AG09319 (cell line): ENCODE data around the gene ATP8B2.
"Not testable (repeated sequence)": the region's sequence is repeated elsewhere in the genome, so short reads cannot be mapped to it uniquely, and the experiment has no call there.

Experiments
- DNase-seq: peaks from one replicate; pipeline ENCODE4 v3.0.0-alpha.2; 2010; ENCODE audit warnings: low read depth; ENCODE audit errors: extremely low read depth
- TF ChIP-seq, protein P1 (sequence below): IDR thresholded peaks from 2 replicates; pipeline ENCODE4 v1.5.1; 2011; ENCODE audit warnings: low read depth, mild to moderate bottlenecking, inconsistent platforms, low read length, moderate library complexity

The ATP8B2 gene

DNA sequence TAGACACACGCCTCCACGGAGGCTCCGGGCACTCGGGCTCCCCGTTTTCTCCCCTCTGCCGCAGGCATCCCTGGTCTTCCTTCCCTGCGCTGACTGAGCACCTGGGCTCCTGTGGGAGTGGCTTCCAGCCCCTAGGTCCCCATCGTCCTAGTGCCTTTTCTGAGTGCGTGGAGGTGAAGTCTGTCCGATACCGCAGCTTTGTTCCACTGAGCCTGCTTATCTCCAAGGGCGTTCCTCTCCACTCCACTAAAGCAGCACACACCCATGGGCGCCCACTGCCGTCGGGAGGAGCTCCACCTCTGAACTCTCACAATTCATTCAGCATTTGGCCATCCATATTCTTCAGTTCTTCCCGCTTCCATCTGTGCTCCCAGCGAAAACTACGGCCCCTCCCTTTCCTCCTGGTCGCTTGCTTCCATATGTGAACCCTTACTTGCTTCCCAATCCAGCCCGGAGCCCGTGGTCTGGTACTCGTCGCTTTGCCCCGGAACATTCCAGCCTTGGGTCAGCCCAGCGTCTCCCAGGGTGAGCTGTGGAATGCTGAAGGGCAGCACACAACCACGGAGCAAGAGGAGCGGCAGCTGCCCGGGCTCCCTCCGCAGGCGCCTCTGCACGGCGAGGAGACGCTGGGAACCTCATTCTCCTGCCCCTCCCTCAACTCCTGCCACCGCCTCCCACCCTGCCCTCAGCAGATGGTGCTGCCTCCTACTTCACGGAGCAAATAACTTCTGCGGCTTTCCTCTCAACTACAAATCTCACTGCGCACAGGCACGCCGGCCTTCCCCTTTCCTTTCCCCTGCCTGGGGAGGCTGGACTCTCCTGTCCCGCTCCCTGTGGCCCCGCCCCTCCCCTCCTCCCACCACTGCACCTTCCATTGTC, 27.5 kb downstream of the ATP8B2 start:
- no peak for DNase-seq
- TF ChIP-seq, protein P1, sequence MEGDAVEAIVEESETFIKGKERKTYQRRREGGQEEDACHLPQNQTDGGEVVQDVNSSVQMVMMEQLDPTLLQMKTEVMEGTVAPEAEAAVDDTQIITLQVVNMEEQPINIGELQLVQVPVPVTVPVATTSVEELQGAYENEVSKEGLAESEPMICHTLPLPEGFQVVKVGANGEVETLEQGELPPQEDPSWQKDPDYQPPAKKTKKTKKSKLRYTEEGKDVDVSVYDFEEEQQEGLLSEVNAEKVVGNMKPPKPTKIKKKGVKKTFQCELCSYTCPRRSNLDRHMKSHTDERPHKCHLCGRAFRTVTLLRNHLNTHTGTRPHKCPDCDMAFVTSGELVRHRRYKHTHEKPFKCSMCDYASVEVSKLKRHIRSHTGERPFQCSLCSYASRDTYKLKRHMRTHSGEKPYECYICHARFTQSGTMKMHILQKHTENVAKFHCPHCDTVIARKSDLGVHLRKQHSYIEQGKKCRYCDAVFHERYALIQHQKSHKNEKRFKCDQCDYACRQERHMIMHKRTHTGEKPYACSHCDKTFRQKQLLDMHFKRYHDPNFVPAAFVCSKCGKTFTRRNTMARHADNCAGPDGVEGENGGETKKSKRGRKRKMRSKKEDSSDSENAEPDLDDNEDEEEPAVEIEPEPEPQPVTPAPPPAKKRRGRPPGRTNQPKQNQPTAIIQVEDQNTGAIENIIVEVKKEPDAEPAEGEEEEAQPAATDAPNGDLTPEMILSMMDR = no peak; the same call in 1 of the 2 replicates

DNA sequence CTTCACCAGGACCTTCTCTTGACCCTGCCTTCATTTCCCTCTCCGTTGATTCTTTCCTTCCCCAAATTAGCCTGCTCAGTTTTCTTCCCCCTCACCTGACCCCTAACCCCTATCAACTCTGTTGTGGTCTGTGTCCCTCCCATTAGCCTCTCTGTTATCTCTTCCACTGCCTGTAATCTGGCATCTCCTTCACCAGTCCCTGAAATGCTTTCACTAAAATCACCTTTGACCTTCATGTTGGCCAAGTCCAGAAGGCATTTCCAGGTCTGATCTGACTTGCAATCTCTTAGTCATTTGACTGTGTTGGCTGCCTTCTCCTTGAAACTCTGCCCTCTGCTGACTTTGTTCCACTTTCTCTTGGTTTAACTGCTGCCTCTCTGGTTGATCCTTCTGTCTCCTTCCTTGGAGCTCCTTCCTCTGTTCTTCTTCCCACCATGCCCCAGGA, 28.2 kb downstream of the ATP8B2 start:
- TF ChIP-seq, protein P1 = peak; percentile 39
- DNase-seq = no peak

DNA sequence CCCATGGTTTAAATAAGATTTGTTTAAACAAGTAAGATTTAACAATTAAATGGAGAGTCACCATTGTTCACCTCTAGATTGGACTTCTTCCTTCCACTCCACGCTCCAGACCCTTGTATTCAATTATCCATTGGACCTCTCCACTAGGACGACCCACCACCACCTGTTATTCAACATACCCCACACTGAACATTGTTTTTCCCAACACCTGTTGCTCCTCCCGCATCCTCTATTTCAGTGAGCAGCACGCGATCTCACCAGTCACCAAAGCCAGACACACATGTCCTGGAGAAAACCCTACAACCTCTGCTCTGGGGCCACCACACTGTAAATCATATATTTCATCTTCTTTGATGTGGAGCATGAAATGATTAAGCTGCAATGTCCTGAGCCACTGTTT, 28.6 kb downstream of the ATP8B2 start:
- no peak for DNase-seq

DNA sequence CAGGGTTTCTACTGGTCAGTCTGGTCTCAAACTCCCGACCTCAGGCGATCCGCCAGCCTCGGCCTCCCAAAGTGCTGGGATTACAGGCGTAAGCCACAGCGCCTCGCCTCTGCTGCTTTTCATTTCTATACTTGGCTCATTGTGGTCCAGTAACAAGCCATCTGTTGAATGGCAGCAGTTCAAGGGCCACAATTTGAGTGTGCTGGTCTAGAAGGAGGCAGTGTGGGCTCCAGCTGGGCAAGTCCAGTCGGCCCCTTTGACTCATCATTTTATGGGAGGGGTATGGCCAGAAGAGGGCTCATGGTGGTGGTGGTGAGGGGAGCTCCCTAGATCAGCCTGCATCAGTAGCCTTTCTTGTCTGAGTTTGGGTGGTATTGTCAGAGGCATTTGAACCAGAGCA, 33.2 kb downstream of the ATP8B2 start:
- TF ChIP-seq, protein P1 = no peak
- DNase-seq = no peak

More for the DNA sequence above, 28.6 kb downstream of the ATP8B2 start:
- TF ChIP-seq, protein P1 = no peak; the same call in 1 of the 2 replicates

DNA sequence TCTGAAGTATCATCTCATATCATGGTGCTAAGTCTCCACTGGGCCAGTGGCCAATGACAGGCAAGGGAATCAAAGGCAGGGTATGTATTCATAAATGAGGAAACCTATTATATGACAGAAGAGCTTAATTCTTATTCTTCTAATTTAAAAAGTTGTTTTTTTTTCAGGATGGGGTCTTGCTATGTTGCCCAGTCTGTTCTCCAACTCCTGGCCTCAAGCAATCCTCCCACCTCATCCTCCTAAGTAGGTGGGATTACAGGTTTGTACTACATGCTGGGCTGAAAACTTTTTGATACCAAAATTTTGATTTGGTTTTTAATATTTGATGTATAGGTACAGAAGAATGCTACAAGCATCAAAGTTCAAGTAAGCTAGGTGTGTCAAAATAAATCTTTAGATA, 35.0 kb downstream of the ATP8B2 start:
- DNase-seq = no peak
- TF ChIP-seq, protein P1 = no peak

DNA sequence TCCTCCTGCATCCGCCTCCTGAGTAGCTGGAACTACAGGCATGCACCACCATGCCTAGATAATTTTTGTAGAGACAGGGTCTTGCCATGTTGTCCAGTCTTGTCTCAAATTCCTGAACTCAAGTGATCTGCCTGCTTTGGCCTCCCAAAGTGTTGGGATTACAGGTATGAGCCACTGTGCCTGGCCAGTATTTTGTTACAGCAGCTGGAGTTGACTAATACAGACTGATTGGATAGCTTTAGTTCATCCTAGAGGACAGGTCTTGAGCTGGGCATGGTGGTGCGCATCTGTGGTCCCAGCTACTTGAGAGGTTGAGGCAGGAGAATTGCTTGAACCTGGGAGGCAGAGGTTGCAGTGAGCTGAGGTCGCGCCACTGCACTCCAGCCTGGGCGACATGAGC, 35.6 kb downstream of the ATP8B2 start:
- DNase-seq = not testable (repeated sequence)

DNA sequence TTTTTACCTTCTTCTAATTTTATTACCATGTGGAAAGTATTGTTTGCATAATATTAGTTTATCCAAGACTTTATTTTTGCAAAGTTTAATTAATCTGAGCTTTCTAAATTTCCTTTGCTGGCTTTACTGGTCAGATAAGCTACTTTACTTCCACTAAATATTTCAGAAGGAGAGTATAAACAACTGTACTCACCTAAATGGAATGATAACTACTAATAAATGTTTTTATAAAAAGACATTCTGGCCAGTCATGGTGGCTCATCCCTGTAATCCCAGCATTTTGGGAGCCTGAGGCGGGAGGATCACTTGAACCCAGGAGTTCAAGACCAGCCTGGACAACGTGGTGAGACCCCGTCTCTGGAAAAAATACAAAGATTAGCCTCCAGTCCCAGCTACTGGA, 36.0 kb downstream of the ATP8B2 start:
- TF ChIP-seq, protein P1 = no peak
- DNase-seq = no peak

DNA sequence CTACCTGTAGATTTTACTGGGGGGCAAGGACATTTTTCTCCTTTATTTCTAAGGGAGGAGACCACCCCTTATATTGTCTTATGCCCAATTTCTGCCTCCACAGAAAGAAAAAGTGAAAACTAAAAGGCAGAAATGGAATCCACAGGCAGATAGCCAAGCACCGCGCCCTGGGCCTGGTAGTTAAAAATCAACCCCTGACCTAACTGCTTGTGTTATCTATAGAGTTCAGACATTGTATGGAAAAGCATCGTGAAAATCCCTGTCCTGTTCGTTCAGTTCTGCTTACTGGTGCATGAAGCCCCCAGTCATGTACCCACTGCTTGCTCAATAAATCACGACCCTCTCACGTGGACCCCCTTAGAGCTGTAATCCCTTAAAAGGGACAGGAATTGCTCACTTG, 46.1 kb downstream of the ATP8B2 start:
- TF ChIP-seq, protein P1 = no peak

DNA sequence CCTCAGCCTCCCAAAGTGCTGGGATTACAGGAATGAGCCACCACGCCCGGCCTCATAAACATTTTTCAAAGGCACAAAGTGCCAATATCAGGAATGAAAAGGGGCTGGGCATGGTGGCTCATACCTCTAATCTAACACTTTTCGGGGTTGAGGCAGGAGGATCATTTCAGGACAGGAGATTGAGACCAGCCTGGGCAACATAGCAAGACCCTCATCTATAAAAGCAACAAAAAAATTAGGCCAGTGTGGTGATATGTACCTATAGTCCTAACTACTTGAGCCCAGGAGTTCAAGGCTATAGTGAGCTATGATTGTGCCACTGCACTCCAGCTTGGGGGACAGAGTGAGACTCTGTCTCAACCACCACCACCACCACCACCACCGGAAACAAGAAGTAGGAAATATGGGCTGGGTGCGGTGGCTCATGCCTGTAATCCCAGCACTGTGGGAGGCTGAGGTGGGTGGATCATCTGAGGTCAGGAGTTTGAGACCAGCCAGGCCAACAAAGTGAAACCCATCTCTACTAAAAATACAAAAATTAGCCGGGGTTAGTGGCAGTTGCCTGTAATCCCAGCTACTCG, 48.5 kb downstream of the ATP8B2 start:
- not testable (repeated sequence) for DNase-seq

More for the DNA sequence above, 46.1 kb downstream of the ATP8B2 start:
- DNase-seq = no peak
